GM08714 (cell line): ENCODE data around the gene DOC2A.
"Not testable (repeated sequence)": the region's sequence is repeated elsewhere in the genome, so short reads cannot be mapped to it uniquely, and the experiment has no call there.

Experiments
- H3K4me3 ChIP-seq: fragments of 200-500 bp; sonication (Bioruptor generic); 2 replicates; pipeline ENCODE4 v1.5.1; 2014; ENCODE audit warnings: mild to moderate bottlenecking, low read length, inconsistent platforms
- ZNF274 ChIP-seq: IDR thresholded peaks from 2 replicates; pipeline ENCODE4 v1.6.1; 2012; ENCODE audit warnings: mild to moderate bottlenecking, low read depth, low read length

The DOC2A gene

DNA sequence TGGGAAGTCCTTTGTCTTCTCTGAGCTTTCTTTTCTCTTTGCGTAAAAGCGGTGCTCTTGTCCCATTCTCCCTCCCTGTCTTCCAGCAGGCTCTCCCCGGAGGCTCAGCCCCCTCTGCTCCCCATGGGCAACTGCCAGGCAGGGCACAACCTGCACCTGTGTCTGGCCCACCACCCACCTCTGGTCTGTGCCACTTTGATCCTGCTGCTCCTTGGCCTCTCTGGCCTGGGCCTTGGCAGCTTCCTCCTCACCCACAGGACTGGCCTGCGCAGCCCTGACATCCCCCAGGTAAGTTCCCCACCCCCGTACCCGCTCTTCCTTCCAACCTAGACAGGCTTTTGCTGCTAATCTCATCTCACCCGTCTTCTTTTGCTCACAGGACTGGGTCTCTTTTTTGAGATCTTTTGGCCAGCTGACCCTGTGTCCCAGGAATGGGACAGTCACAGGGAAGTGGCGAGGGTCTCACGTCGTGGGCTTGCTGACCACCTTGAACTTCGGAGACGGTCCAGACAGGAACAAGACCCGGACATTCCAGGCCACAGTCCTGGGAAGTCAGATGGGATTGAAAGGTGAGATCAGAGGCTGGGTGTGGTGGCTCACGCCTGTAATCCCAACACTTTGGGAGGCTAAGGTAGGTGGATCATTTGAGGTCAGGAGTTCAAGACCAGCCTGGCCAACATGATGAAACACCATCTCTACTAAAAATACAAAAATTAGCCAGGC is 47.6 kb downstream of the DOC2A start:
- H3K4me3 ChIP-seq, result no peak overlapping the region; the same call in 1 of the 2 replicates
- no peak for TF ChIP-seq ZNF274

DNA sequence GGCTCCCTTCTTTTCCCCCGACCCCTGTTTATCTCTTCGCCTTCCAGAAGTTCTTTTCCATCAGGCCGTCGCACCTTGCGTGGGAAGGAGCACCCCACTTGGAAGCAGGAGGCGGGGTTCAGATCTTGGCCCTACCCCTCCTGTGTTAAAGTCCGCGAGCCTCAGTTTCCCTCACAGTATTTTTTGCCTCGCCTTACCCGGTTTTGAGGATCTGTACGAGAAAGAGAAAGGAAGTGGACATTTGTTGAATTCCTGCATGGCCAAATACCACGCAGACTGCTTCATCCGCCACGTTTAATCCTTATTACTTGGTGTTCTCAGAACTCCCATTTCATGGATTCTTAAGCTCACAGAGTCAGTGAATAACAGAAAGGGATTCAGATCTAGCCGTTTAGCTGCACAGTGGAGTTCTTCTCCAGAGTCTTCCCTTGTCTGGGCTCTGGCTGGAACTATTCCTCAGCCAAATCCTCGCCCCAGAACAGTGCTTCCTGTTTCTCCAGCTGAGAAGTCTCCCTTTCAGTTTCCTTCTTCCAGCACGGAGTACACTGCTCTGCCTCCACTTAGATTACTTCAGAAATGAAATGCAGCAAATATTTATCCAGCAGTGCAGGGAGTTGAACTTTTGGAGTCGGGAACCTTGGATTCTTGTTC is 48.4 kb downstream of the DOC2A start:
- H3K4me3 ChIP-seq, result peak overlapping the region; percentile 66
- no peak for TF ChIP-seq ZNF274

DNA sequence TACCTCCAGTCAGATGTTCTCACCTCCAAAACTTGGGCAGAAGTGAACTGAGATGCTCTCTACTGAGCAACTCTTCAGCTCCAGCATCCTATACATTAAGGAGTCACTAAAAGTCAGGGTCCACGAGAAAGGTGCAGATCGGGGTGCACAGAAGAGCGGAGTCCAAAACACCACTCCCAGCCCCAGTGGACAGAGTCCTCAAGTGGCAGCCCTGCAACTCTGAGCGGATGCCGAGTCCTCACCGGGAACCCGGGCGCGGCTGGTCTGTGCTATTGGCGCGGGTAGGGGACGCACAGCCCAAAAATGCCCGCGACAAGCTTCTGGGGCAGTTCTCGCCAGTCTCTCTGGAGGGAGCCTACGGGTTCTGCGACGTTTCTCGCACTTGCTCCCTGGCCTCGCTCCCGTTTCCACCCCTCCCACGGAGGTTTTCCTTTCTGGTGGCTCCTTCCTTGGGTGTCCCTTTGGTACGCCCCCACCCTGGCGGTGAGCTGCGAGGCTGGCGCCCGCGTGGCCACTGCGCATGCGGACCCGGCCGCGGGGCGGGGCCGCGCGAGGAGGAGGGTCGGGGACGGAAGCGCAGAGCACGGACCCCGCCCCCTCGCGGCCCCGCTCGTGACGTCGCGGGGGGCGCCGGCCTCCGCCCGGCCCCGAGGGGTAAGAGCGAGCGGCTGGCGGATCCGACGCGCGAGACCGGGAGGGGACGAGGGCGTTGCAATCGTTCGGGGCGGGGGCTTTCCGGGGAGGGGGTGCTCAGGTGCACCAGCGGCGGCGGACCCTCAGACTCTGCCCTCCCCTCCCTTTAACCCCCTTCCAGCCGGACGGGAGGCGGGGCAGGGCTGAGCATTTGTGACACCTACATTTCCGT is 49.1 kb downstream of the DOC2A start, which contains the start of gene TMEM219:
TMEM219 (plus strand) TSS at position 601 of the 865 bp plus-strand sequence. CDS start 1,065 bp downstream, outside the sequence.
- peak within 1 kb of the TSS; percentile 66 for H3K4me3 ChIP-seq
- TF ChIP-seq ZNF274, result no peak

DNA sequence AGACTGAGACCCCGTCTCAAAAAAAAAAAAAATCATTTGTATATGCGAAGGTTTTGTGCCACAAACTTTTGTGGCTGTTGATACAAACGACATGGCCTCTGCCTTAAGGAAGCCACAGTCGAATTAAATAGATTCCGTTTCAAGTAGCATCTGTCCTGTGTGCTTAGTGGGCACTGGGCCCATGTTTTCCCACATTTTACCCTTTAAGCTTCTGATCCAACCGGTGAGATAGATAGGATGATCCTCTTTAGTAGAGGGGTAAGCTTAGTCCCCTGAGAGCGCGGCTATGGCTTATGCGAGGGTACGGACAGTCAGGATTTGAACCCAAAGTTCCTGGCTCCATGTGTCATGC is 49.7 kb downstream of the DOC2A start:
- H3K4me3 ChIP-seq, result peak overlapping the region; percentile 66; the same call in 1 of the 2 replicates
- no peak for TF ChIP-seq ZNF274

DNA sequence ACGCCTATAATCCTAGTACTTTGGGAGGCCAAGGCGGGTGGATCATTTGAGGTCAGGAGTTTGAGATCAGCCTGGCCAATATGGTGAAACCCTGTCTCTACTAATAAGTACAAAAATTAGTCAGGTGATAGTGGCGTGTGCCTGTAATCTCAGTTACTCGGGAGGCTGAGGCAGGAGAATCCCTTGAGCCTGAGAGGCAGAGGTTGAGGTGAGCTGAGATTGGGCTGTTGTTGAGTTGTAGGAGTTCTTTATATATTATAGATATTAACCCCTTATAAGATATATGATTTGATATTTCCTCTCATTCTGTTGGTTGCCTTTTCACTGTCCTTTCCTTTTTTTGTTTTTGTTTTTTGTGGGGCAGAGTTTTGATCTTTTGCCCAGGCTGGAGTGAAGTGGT is 51.0 kb downstream of the DOC2A start:
- not testable (repeated sequence) for H3K4me3 ChIP-seq

DNA sequence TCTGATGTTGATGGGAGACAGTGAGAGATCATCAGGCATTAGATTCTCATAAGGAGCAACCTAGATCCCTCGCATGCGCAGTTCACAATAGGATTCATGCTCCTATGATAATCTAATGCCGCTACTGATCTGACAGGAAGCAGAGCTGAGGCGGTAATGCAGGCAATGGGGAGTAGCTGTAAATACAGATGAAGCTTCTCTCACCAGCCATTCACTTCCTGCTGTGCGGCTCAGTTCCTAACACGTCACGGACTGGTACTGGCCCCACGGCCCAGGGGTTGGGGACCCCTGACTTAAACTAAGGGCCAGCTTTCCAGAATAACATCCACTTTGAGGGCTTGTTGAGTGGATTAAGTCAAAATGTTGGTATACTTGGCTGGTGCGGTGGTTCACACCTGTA is 51.5 kb downstream of the DOC2A start:
- no peak overlapping the region for H3K4me3 ChIP-seq
- TF ChIP-seq ZNF274, result no peak

DNA sequence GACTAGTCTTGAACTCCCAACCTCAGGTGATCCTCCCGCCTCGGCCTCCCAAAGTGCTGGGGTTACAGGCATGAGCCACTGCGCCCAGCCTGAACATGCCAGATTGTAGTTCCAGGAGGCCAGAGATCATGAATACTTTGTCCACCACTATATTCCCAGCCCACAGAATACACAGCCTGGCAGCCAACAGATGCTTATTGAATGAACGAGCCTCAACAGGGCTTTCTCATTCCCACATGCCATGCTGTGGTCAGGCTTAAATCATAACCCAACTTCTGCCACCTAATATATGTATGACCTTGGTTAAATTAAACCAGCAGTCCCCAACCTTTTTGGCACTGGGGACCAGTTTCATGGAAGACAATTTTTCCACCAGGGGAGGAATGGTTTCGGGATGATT is 52.1 kb downstream of the DOC2A start:
- no peak overlapping the region for H3K4me3 ChIP-seq
- no peak for TF ChIP-seq ZNF274
